ENCODE results near the gene FAM83B. TPM values are rescaled to one million over a fixed set of nuclear protein-coding genes. Genes with fewer than 3 reads are reported as not detected.

Gene FAM83B
- total RNA-seq, 1 experiment from 2014 or later = 5.7 TPM

GRCh38 chr6:54981647-54982046 lies 135.1 kb downstream of the FAM83B start:
- no peak for DNase-seq
- Histone ChIP-seq H2BK12ac (ENCODE audit: insufficient read length, low read depth, low read length) (no peak overlapping the region), H3K79me1 (ENCODE audit: insufficient read depth, low read depth, low read length, poor library complexity, severe bottlenecking) (no peaks in the 10 kb centered on the region), H3K4me1 (ENCODE audit: insufficient read depth, low read length) (no peaks in the 10 kb centered on the region), H3K4me2 (ENCODE audit: insufficient read depth, insufficient read length, low read length) (no peak overlapping the region), H2BK120ac (ENCODE audit: low read depth, low read length, poor library complexity, severe bottlenecking) (no peak overlapping the region), H4K91ac (ENCODE audit: insufficient read length, low read depth, low read length) (no peak overlapping the region), H3K9me3 (ENCODE audit: control insufficient read depth, low read depth, low read length) (no peaks in the 10 kb centered on the region), H2AK5ac (ENCODE audit: insufficient read length, low read length) (no peak overlapping the region), H3K9ac (ENCODE audit: extremely low read depth, insufficient read length, low read length) (no peak overlapping the region), H3K4ac (ENCODE audit: low read depth, low read length) (no peak overlapping the region), H2BK15ac (ENCODE audit: low read depth, low read length) (no peak overlapping the region), H3K27ac (ENCODE audit: insufficient read length, low read depth, low read length) (no peak overlapping the region), H3K14ac (ENCODE audit: insufficient read depth, low read length) (no peak overlapping the region), H2BK20ac (ENCODE audit: low read depth, low read length, poor library complexity, severe bottlenecking) (no peak overlapping the region), H3K56ac (ENCODE audit: insufficient read length, low read depth, low read length) (no peak overlapping the region), H2AFZ (ENCODE audit: low read length) (no peak overlapping the region), H4K20me1 (ENCODE audit: control insufficient read depth, insufficient read depth, insufficient read length) (no peaks in the 10 kb centered on the region), H3K18ac (ENCODE audit: insufficient read length, low read depth, low read length) (no peak overlapping the region), H3K27me3 (ENCODE audit: insufficient read depth, low read length) (no peaks in the 10 kb centered on the region), H4K8ac (replicated peaks; ENCODE audit: insufficient read length, low read depth, low read length) (no peak overlapping the region), H3T11ph (ENCODE audit: low read length) (no peak overlapping the region), H2BK5ac (ENCODE audit: insufficient read length, low read length) (no peak overlapping the region), H4K5ac (ENCODE audit: insufficient read length, low read depth, low read length) (no peak overlapping the region), H3K79me2 (ENCODE audit: insufficient read depth, low read length) (no peaks in the 10 kb centered on the region), H3K23me2 (ENCODE audit: insufficient read length, low read depth, low read length, poor library complexity, severe bottlenecking) (no peaks in the 10 kb centered on the region), H3K23ac (ENCODE audit: insufficient read length, low read depth, low read length) (no peak overlapping the region)
- no peak overlapping the region for H3K27ac Mint-ChIP-seq
- WGBS (ENCODE audit: extremely low coverage, insufficient read length, low lambda C conversion rate) = no CpG with 5 or more reads among the region's 3 CpGs
- no peaks in the 10 kb centered on the region; a peak in 3 of 7 replicates for H3K36me3 Mint-ChIP-seq (ENCODE audit: insufficient read depth in 1 of 3, low read depth in 3 of 3)
- peaks cover 10 to 12% of the 10 kb centered on the region in 2 experiments; a peak in 3 of 5 replicates for H3K9me3 Mint-ChIP-seq
- peaks cover 0 to 3% of the 10 kb centered on the region in 2 experiments; a peak in 1 of 4 replicates for H3K4me1 Mint-ChIP-seq
- no peak overlapping the region for H3K4me3 Mint-ChIP-seq
- TF ChIP-seq CTCF (conservative IDR thresholded peaks at IDR 0.05) = no peak
- H3K27me3 Mint-ChIP-seq (ENCODE audit: low read depth) = no peaks in the 10 kb centered on the region

All from H9 (cell line).